Measurements from ENCODE around the gene USP47. TPM values are rescaled to one million over a fixed set of nuclear protein-coding genes. Genes with fewer than 3 reads are reported as not detected.

USP47 gene
- polyA plus RNA-seq, 2 of the 4 experiments (the other 2 are of a cell fraction): 31.0 to 32.8 TPM

DNA sequence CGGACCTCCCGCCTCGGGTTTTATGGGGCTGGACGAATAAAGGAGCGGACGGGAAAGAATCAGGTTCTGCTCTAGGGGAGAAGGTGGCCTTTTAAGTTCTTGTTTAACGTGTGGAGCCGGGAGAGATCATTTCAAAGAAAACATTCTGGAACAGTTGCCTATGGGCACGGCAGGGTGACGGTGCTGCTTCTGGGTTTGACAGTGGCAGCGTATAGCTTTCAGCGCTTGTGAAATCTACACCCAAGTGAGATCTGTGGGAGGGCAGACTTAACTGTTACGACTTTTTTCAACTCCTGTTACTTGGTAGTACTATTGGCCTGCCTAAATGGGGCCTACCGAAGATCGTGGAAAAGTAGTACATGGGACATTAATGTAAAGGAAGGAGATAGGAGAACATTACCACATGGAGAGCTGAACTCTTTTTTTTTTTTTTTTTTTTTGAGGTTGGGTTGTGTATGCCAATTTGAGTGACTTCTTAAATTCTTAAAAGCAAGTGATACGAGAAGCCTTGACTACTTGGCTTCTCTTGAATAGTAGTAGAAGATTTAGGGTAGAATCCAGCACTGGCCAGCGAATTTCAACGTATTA lies 743 bp downstream of the USP47 start:
- FAIRE-seq: no peak
- H3K4me2 ChIP-seq: peak overlapping the region; percentile 92
- POLR2A ChIA-PET: interaction anchor here (1.0 to 2.5 kb wide), 4 partner anchors 29 to 1033 kb away, joined by 3 to 9 read pairs (median 4); partner anchors contain the start of gene EIF4G2
- TF ChIP-seq JUNB (IDR thresholded peaks at IDR 0.05) (no peak), FOSL2 (IDR thresholded peaks at IDR 0.05) (no peak), FOSL2 (CRISPR knock-in tag; IDR thresholded peaks at IDR 0.05) (no peak), RARB (CRISPR knock-in tag; IDR thresholded peaks at IDR 0.05) (no peak), CHD2 (IDR thresholded peaks at IDR 0.05; ENCODE audit: low read length, partially characterized antibody) (no peak), CEBPB (IDR thresholded peaks at IDR 0.05) (peak in 1 of 2 experiments; percentile 59; a peak in 2 of 4 replicates), NR3C1 (IDR thresholded peaks at IDR 0.05) (no peak), HEYL (CRISPR knock-in tag; IDR thresholded peaks at IDR 0.05) (no peak), HOXB13 (CRISPR knock-in tag; IDR thresholded peaks at IDR 0.05; ENCODE audit: low read depth) (no peak), PHF8 (IDR thresholded peaks at IDR 0.05; ENCODE audit: borderline replicate concordance, low read depth) (peak; percentile 17; the same call in 1 of the 2 replicates), SMC3 (IDR thresholded peaks at IDR 0.05) (no peak), GATA3 (IDR thresholded peaks at IDR 0.05; ENCODE audit: borderline replicate concordance) (no peak), NFE2L2 (conservative IDR thresholded peaks at IDR 0.05; ENCODE audit: low read length) (no peak), EHMT2 (IDR thresholded peaks at IDR 0.05; ENCODE audit: low read depth) (no peak)
- TF ChIP-seq, protein P1, sequence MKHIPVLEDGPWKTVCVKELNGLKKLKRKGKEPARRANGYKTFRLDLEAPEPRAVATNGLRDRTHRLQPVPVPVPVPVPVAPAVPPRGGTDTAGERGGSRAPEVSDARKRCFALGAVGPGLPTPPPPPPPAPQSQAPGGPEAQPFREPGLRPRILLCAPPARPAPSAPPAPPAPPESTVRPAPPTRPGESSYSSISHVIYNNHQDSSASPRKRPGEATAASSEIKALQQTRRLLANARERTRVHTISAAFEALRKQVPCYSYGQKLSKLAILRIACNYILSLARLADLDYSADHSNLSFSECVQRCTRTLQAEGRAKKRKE (CRISPR knock-in tag; IDR thresholded peaks at IDR 0.05; ENCODE audit: low read depth): no peak
- TF ChIP-seq, protein P2, sequence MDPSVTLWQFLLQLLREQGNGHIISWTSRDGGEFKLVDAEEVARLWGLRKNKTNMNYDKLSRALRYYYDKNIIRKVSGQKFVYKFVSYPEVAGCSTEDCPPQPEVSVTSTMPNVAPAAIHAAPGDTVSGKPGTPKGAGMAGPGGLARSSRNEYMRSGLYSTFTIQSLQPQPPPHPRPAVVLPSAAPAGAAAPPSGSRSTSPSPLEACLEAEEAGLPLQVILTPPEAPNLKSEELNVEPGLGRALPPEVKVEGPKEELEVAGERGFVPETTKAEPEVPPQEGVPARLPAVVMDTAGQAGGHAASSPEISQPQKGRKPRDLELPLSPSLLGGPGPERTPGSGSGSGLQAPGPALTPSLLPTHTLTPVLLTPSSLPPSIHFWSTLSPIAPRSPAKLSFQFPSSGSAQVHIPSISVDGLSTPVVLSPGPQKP (IDR thresholded peaks at IDR 0.05; ENCODE audit: low read depth, low read length): no peak
- H3K4me3 ChIP-seq: peak overlapping the region; percentile 90
- no peaks in the 10 kb centered on the region for H3K9me3 ChIP-seq
- peak; percentile 66 to 76 for DNase-seq (ENCODE audit: low read depth in 1 of 2, low spot score in 1 of 2)
- 2% methylated on average over 18 of the region's 18 CpGs for WGBS (ENCODE audit: missing lambda C conversion rate)
- CTCF ChIA-PET: interaction anchor here (1.1 to 5.6 kb wide), 8 partner anchors 12 to 202 kb away, joined by 3 to 39 read pairs (median 4); no protein-coding TSS in a partner anchor
- peak; percentile 71 to 76 for ATAC-seq
- peak overlapping the region; percentile 91 to 96 for H3K27ac ChIP-seq
- H3K4me1 ChIP-seq: peaks cover 36% of the 10 kb centered on the region

DNA sequence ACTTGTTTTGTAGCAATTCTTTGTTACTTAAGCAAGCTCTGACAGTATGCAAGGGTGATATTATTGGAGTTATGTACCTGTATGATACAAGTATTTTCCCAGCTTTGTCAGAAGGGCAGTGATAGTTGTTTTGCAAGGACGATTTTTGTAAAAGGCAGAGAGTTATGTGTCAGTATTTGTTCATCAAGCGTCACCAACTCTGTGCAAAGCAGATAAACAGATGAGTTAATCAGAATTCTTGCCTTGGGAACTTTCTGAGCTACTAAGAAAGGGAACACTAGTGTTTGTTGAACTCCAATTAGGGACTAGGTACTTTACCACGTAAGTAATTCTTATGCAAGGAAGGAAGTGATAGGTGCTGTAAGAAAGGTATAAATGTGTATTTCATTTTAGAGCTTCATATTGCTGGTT lies 1.4 kb downstream of the USP47 start:
- TF ChIP-seq FOSL2 (IDR thresholded peaks at IDR 0.05): no peak
- TF ChIP-seq FOSL2 (CRISPR knock-in tag; IDR thresholded peaks at IDR 0.05): 0 out of 2 replicates have a peak, but pooled peaks have one; percentile 8
- TF ChIP-seq EHF (CRISPR knock-in tag; IDR thresholded peaks at IDR 0.05): no peak
- TF ChIP-seq, protein P2 (IDR thresholded peaks at IDR 0.05; ENCODE audit: low read depth, low read length): no peak
- no peak for TF ChIP-seq HOXB13 (CRISPR knock-in tag; IDR thresholded peaks at IDR 0.05; ENCODE audit: low read depth)
- DNase-seq (ENCODE audit: low read depth in 1 of 2, low spot score in 1 of 2): peak; percentile 19 to 33
- Histone ChIP-seq H3K4me1 (peaks cover 38% of the 10 kb centered on the region), H3K9me3 (no peaks in the 10 kb centered on the region), H3K4me3 (peak overlapping the region; percentile 90), H3K27ac (peak overlapping the region; percentile 91 to 96), H3K4me2 (peak overlapping the region; percentile 92)
- POLR2A ChIA-PET: interaction anchor here (1.0 to 1.3 kb wide), 2 partner anchors 46 to 1034 kb away, joined by 3 read pairs; partner anchors contain the start of gene EIF4G2
- no peak for ATAC-seq
- 5% methylated on average over 3 of the region's 3 CpGs for WGBS (ENCODE audit: missing lambda C conversion rate)
- CTCF ChIA-PET: interaction anchor here (1.0 to 5.6 kb wide), 5 partner anchors 28 to 201 kb away, joined by 3 to 39 read pairs (median 4); no protein-coding TSS in a partner anchor
- FAIRE-seq: no peak

DNA sequence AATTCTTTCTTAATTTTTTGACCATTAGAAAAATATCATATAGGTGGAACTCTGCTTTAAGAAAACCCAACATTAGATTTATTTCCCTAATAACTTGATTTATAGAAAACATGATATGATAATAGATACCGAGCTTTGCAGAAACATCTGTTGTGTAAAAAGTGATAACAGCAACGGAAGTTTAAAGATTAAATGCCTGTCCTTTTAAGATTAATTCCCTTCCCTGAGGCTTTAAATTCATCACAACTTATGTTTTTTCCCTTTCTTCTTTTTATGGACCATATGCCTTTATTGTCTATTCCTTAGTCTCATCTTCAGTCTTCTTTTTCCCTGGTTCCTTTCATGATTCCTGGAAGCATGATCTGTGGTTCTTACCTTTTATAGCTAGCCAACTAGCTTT lies 1.9 kb downstream of the USP47 start:
- POLR2A ChIA-PET: interaction anchor here (1.0 to 1.3 kb wide), 2 partner anchors 45 to 1035 kb away, joined by 3 read pairs; partner anchors contain the start of gene EIF4G2
- H3K4me1 ChIP-seq: peaks cover 38% of the 10 kb centered on the region
- no peak for DNase-seq (ENCODE audit: low read depth in 1 of 2, low spot score in 1 of 2)
- peak overlapping the region; percentile 92 for H3K4me2 ChIP-seq
- CTCF ChIA-PET: interaction anchor here (1.0 to 5.6 kb wide), 5 partner anchors 27 to 201 kb away, joined by 3 to 39 read pairs (median 4); no protein-coding TSS in a partner anchor
- peak overlapping the region; percentile 90 for H3K4me3 ChIP-seq
- no peaks in the 10 kb centered on the region for H3K9me3 ChIP-seq
- FAIRE-seq: no peak
- 17% methylated on average over 2 of the region's 2 CpGs for WGBS (ENCODE audit: missing lambda C conversion rate)
- ATAC-seq: no peak
- peak overlapping the region; percentile 20 to 91; a peak in 2 of 6 replicates for H3K27ac ChIP-seq
- TF ChIP-seq ESRRA (IDR thresholded peaks at IDR 0.05; ENCODE audit: borderline replicate concordance, low read length) (no peak), RAD21 (conservative IDR thresholded peaks at IDR 0.05 in 1 of 2, IDR thresholded peaks at IDR 0.05 in 1 of 2) (no peak), ZFP36 (IDR thresholded peaks at IDR 0.05; ENCODE audit: borderline replicate concordance, partially characterized antibody) (no peak), HOXA7 (CRISPR knock-in tag; IDR thresholded peaks at IDR 0.05) (no peak), ZSCAN20 (CRISPR knock-in tag; IDR thresholded peaks at IDR 0.05) (no peak), TP53 (CRISPR knock-in tag; IDR thresholded peaks at IDR 0.05) (no peak), SREBF2 (IDR thresholded peaks at IDR 0.05) (no peak), PHF8 (IDR thresholded peaks at IDR 0.05; ENCODE audit: borderline replicate concordance, low read depth) (no peak), RFX5 (IDR thresholded peaks at IDR 0.05) (no peak)
- TF ChIP-seq, protein P3, sequence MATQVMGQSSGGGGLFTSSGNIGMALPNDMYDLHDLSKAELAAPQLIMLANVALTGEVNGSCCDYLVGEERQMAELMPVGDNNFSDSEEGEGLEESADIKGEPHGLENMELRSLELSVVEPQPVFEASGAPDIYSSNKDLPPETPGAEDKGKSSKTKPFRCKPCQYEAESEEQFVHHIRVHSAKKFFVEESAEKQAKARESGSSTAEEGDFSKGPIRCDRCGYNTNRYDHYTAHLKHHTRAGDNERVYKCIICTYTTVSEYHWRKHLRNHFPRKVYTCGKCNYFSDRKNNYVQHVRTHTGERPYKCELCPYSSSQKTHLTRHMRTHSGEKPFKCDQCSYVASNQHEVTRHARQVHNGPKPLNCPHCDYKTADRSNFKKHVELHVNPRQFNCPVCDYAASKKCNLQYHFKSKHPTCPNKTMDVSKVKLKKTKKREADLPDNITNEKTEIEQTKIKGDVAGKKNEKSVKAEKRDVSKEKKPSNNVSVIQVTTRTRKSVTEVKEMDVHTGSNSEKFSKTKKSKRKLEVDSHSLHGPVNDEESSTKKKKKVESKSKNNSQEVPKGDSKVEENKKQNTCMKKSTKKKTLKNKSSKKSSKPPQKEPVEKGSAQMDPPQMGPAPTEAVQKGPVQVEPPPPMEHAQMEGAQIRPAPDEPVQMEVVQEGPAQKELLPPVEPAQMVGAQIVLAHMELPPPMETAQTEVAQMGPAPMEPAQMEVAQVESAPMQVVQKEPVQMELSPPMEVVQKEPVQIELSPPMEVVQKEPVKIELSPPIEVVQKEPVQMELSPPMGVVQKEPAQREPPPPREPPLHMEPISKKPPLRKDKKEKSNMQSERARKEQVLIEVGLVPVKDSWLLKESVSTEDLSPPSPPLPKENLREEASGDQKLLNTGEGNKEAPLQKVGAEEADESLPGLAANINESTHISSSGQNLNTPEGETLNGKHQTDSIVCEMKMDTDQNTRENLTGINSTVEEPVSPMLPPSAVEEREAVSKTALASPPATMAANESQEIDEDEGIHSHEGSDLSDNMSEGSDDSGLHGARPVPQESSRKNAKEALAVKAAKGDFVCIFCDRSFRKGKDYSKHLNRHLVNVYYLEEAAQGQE (IDR thresholded peaks at IDR 0.05): no peak
